ENCODE results near the gene DCLK1. TPM values are rescaled to one million over a fixed set of nuclear protein-coding genes. Genes with fewer than 3 reads are reported as not detected.

The DCLK1 gene
- total and polyA plus RNA-seq, 4 donors = 2.6 to 47.4 (median 13.9) TPM

DNA sequence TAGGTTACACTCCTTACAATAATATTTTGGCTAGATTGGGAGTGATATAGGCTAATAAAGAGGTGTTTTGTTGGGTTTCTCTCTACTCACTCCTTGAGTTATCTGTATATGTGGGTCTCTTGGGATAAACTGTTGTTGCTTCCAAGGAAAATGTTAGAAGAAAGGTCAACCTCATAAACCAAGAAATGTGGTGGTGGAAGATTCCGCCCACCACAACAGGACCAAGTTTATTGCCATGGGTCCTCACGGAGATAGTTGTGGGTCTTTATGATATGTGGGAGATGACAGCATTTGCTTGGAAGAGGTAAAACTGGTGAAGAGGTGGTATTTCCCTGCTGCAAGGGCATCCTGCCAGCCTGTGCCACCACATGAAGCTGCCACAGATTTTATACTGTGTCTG, 259.6 kb downstream of the DCLK1 start:
- H3K27ac ChIP-seq (ENCODE audit: low read depth in 1 of 2, low read length in 2 of 2) = no peak overlapping the region
- H3K9me3 ChIP-seq (ENCODE audit: control insufficient read depth, low read length) = no peaks in the 10 kb centered on the region
- ATAC-seq (ENCODE audit: low FRiP score) (no peak), DNase-seq (no peak)
- no peaks in the 10 kb centered on the region for H3K36me3 ChIP-seq (ENCODE audit: control insufficient read depth in 1 of 2, insufficient read depth in 2 of 2, low read length in 1 of 2)
- H3K4me1 ChIP-seq (ENCODE audit: control insufficient read depth in 1 of 2, insufficient read depth in 2 of 2, low read length in 2 of 2) = no peaks in the 10 kb centered on the region
- intact Hi-C loops (cut with DNase I) = no loop called here
- WGBS, 2 donors = 87 to 92% methylated on average over 2 of the region's 2 CpGs
- H3K27me3 ChIP-seq (ENCODE audit: control insufficient read depth in 1 of 2, insufficient read depth in 2 of 2, low read length in 1 of 2) = no peaks in the 10 kb centered on the region
- no peak overlapping the region for H3K4me3 ChIP-seq (ENCODE audit: low read length in 2 of 2)

DNA sequence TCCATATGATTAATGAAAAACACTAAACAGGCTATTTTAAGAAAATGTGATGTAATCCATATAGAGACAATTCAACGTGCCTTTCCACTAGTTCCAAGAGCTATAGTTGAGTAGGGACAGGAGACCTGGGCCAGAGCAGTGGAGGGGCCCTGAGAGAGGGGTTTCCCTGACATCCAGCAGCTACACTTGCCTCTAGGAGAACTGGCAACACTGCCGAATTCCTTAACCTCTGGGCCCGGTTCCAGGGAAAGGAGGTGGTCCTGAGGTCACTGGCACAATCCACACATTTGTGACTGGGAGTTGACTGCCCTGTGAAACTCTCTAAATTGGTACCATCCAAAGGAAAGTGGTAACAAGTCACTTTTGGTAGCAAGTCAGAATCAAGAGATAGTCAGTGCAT, 264.4 kb downstream of the DCLK1 start:
- Histone ChIP-seq H3K4me1 (ENCODE audit: control insufficient read depth in 1 of 2, insufficient read depth in 2 of 2, low read length in 2 of 2) (no peaks in the 10 kb centered on the region), H3K4me3 (ENCODE audit: low read length in 2 of 2) (no peak overlapping the region), H3K27ac (ENCODE audit: low read depth in 1 of 2, low read length in 2 of 2) (no peak overlapping the region), H3K36me3 (ENCODE audit: control insufficient read depth in 1 of 2, insufficient read depth in 2 of 2, low read length in 1 of 2) (no peaks in the 10 kb centered on the region), H3K9me3 (ENCODE audit: control insufficient read depth, low read length) (no peaks in the 10 kb centered on the region), H3K27me3 (ENCODE audit: control insufficient read depth in 1 of 2, insufficient read depth in 2 of 2, low read length in 1 of 2) (no peaks in the 10 kb centered on the region)
- ATAC-seq (ENCODE audit: low FRiP score) = no peak
- no peak for DNase-seq
- 6 to 9% methylated on average over 3 of the region's 3 CpGs for WGBS, 2 donors
- intact Hi-C loops (cut with DNase I) = no loop called here

DNA sequence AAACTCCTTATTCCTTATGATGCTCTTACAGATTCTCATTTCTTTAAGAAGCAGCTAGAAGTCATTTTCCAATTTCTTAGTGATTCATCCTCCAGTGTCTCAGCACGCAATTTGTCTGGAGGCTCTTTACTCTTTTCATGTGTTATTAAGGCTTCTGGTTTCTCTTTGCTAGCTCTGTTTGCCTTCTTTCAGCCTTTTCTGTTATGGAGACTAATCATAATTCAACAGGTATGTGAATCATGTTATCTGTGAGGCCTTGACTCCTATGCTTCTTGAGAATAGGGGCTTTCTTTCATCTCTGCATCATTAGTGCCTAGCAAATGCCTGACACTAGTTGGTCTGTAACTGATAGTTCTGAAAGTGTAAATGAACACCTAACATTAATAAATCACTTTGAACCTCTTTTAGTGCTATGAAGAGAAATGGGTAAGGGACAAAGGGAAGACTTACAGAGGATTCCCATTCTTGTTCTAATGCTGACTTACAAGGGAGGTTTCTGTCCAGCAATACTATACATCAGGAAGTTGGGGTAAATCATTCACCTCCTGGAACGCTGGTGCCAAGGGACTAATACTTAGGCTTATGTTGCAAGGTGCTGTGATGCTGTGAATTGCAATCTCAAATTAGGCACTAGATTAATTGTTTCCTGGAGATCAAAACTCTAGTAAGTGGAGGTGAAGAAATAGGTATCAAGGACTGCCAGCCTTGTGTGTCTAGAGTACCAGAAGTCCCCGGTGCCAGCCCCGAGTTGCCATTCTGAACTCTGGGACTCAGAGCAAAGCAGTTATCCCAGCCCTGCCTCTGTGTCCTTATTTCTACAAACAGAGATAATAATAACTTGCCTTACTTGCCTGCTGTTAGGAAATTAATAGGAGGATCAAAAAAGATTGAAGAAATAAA, 265.6 kb downstream of the DCLK1 start:
- intact Hi-C loops (cut with DNase I) = no loop called here
- ATAC-seq (ENCODE audit: low FRiP score) (no peak), DNase-seq (no peak)
- Histone ChIP-seq H3K9me3 (ENCODE audit: control insufficient read depth, low read length) (no peaks in the 10 kb centered on the region), H3K27ac (ENCODE audit: low read depth in 1 of 2, low read length in 2 of 2) (no peak overlapping the region), H3K27me3 (ENCODE audit: control insufficient read depth in 1 of 2, insufficient read depth in 2 of 2, low read length in 1 of 2) (no peaks in the 10 kb centered on the region), H3K36me3 (ENCODE audit: control insufficient read depth in 1 of 2, insufficient read depth in 2 of 2, low read length in 1 of 2) (no peaks in the 10 kb centered on the region), H3K4me3 (ENCODE audit: low read length in 2 of 2) (no peak overlapping the region), H3K4me1 (ENCODE audit: control insufficient read depth in 1 of 2, insufficient read depth in 2 of 2, low read length in 2 of 2) (no peaks in the 10 kb centered on the region)
- WGBS, 2 donors = 93% methylated on average over 4 of the region's 4 CpGs

DNA sequence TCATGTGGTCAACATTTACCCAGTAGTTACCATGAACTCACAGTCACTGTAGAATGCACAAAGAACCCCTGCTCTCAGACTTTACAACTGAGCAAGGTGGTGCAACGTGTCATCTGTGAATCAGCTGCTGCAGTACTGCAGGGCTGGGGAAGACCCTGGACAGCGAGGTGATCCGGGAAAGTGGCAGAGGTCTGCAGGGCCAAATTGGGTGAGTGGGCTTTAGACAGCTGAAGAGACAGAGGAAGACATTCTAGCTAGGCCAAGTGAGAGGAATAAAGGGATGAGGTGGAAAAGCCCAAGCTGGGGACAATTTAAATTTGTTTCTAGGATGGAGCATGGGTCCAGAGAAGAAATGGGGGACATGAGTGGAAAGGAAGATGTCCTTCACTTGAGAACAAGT, 270.5 kb downstream of the DCLK1 start:
- DNase-seq = no peak
- no peak overlapping the region for H3K4me3 ChIP-seq (ENCODE audit: low read length in 2 of 2)
- H3K4me1 ChIP-seq (ENCODE audit: control insufficient read depth in 1 of 2, insufficient read depth in 2 of 2, low read length in 2 of 2) = peaks cover 0 to 4% of the 10 kb centered on the region in 2 donors
- ATAC-seq (ENCODE audit: low FRiP score) = no peak
- H3K27ac ChIP-seq (ENCODE audit: low read depth in 1 of 2, low read length in 2 of 2) = no peak overlapping the region
- no peaks in the 10 kb centered on the region for H3K36me3 ChIP-seq (ENCODE audit: control insufficient read depth in 1 of 2, insufficient read depth in 2 of 2, low read length in 1 of 2)
- whole genome bisulfite sequencing, 2 donors = 92 to 95% methylated on average over 3 of the region's 3 CpGs
- no peaks in the 10 kb centered on the region for H3K9me3 ChIP-seq (ENCODE audit: control insufficient read depth, low read length)
- no peaks in the 10 kb centered on the region for H3K27me3 ChIP-seq (ENCODE audit: control insufficient read depth in 1 of 2, insufficient read depth in 2 of 2, low read length in 1 of 2)
- intact Hi-C loops (cut with DNase I) = no loop called here

DNA sequence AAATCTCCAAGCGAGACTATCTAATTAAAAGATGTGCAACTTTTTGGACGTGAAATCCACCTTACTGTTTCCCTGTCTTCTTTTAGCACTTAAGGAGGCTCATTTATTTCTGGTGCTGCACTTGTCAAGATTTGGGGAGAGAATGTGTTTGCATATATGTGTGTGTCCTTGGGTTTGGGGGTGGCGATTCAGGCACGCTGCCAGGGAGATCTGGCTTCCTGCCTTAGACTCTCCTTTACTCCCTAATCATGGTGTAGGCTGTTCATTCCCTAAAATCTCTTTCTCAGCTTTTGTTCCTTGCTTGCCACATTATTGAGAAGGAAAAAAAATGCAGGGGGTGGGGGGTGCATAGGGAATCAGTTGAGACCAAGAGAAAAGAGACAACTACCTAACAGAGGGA, 271.2 kb downstream of the DCLK1 start:
- Histone ChIP-seq H3K4me3 (ENCODE audit: low read length in 2 of 2) (no peak overlapping the region), H3K4me1 (ENCODE audit: control insufficient read depth in 1 of 2, insufficient read depth in 2 of 2, low read length in 2 of 2) (peaks cover 0 to 4% of the 10 kb centered on the region in 2 donors), H3K36me3 (ENCODE audit: control insufficient read depth in 1 of 2, insufficient read depth in 2 of 2, low read length in 1 of 2) (no peaks in the 10 kb centered on the region), H3K9me3 (ENCODE audit: control insufficient read depth, low read length) (no peaks in the 10 kb centered on the region), H3K27ac (ENCODE audit: low read depth in 1 of 2, low read length in 2 of 2) (no peak overlapping the region), H3K27me3 (ENCODE audit: control insufficient read depth in 1 of 2, insufficient read depth in 2 of 2, low read length in 1 of 2) (no peaks in the 10 kb centered on the region)
- intact Hi-C loops (cut with DNase I) = no loop called here
- ATAC-seq (ENCODE audit: low FRiP score) = no peak
- DNase-seq = no peak
- 62 to 69% methylated on average over 4 of the region's 4 CpGs for WGBS, 2 donors

DNA sequence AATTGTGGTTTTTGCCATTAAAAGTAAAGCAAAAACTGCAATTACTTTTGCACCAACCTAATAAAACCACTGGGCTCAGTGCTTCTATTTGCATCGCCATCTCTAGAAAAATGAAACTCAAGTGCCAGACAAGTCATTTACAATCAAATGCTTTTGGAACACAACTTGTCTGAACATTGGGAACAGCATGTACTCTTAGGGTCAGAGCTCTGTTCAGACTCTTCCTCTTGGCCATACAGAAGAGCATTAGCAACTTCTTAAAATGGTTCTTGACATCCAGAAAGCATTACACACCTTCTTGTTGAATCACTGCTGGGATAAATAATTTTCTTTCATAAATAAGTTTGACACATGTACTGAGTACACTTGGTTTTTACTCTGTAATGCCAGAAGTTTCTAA, 272.5 kb downstream of the DCLK1 start:
- intact Hi-C loops (cut with DNase I) = no loop called here
- Histone ChIP-seq H3K27me3 (ENCODE audit: control insufficient read depth in 1 of 2, insufficient read depth in 2 of 2, low read length in 1 of 2) (no peaks in the 10 kb centered on the region), H3K36me3 (ENCODE audit: control insufficient read depth in 1 of 2, insufficient read depth in 2 of 2, low read length in 1 of 2) (no peaks in the 10 kb centered on the region), H3K4me3 (ENCODE audit: low read length in 2 of 2) (no peak overlapping the region), H3K27ac (ENCODE audit: low read depth in 1 of 2, low read length in 2 of 2) (peak overlapping the region in 1 of 2 donors; percentile 86), H3K9me3 (ENCODE audit: control insufficient read depth, low read length) (no peaks in the 10 kb centered on the region), H3K4me1 (ENCODE audit: control insufficient read depth in 1 of 2, insufficient read depth in 2 of 2, low read length in 2 of 2) (peaks cover 0 to 4% of the 10 kb centered on the region in 2 donors)
- ATAC-seq (ENCODE audit: low FRiP score) = peak; percentile 76
- DNase-seq = no peak
- 9 to 13% methylated on average over 1 of the region's 1 CpG for WGBS, 2 donors

DNA sequence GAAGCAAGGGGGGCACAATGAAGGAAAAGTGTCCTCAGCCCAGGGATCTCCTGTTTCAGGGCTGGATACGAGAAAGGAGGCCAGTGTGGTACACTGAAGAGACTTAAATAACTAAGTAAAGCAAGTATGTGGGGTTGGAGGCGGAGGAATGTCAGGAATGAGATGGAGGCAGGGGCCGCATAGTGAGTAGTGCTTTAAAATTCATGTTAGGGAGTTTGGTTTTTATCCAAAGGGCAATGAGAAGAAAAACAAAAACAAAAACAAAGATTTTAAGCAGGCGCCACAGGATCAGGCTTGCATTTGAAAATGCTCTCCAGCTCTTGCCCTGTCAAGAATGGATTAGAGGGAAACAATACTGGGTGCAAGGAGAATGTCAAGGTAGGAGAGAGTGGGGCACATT, 273.4 kb downstream of the DCLK1 start:
- intact Hi-C loops (cut with DNase I) = no loop called here
- DNase-seq (no peak), ATAC-seq (ENCODE audit: low FRiP score) (no peak)
- Histone ChIP-seq H3K4me3 (ENCODE audit: low read length in 2 of 2) (no peak overlapping the region), H3K27ac (ENCODE audit: low read depth in 1 of 2, low read length in 2 of 2) (peak overlapping the region in 1 of 2 donors; percentile 86), H3K9me3 (ENCODE audit: control insufficient read depth, low read length) (no peaks in the 10 kb centered on the region), H3K27me3 (ENCODE audit: control insufficient read depth in 1 of 2, insufficient read depth in 2 of 2, low read length in 1 of 2) (no peaks in the 10 kb centered on the region), H3K36me3 (ENCODE audit: control insufficient read depth in 1 of 2, insufficient read depth in 2 of 2, low read length in 1 of 2) (no peaks in the 10 kb centered on the region), H3K4me1 (ENCODE audit: control insufficient read depth in 1 of 2, insufficient read depth in 2 of 2, low read length in 2 of 2) (peaks cover 0 to 4% of the 10 kb centered on the region in 2 donors)
- 54 to 65% methylated on average over 4 of the region's 4 CpGs for WGBS, 2 donors

DNA sequence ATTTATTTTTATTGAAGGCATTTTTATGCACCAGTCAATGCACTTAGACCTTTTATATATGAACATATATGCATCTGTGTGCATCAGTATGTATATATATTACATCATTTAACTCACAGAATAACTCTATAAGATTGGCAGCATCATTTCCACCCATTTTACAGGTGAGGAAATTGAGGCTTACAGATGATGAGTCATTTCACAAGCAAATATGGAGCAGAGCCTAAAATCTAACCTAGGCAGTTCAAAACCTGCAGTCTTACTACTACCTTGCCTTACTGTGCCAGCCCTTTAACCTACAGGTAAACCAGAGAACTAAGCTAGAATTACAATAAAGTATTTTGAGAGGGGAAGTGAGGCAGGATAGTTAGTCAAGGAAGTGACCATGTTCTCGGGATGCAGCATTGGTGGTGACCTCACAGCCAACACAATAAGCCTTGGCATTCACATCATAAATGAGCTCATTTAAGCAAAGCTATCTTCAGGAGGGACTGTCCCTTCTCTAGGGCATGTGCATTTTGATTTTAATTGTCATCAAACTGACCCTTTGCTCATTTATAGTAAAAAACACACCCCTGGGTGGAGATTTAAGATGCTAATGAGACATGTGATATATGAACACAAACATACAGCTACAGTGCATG, 274.3 kb downstream of the DCLK1 start:
- DNase-seq (no peak), ATAC-seq (ENCODE audit: low FRiP score) (no peak)
- H3K27me3 ChIP-seq (ENCODE audit: control insufficient read depth in 1 of 2, insufficient read depth in 2 of 2, low read length in 1 of 2) = no peaks in the 10 kb centered on the region
- peaks cover 0 to 4% of the 10 kb centered on the region in 2 donors for H3K4me1 ChIP-seq (ENCODE audit: control insufficient read depth in 1 of 2, insufficient read depth in 2 of 2, low read length in 2 of 2)
- no peaks in the 10 kb centered on the region for H3K36me3 ChIP-seq (ENCODE audit: control insufficient read depth in 1 of 2, insufficient read depth in 2 of 2, low read length in 1 of 2)
- H3K27ac ChIP-seq (ENCODE audit: low read depth in 1 of 2, low read length in 2 of 2) = no peak overlapping the region
- H3K4me3 ChIP-seq (ENCODE audit: low read length in 2 of 2) = no peak overlapping the region
- intact Hi-C loops (cut with DNase I) = no loop called here
- WGBS, 2 donors = 62 to 69% methylated on average over 1 of the region's 1 CpG
- no peaks in the 10 kb centered on the region for H3K9me3 ChIP-seq (ENCODE audit: control insufficient read depth, low read length)

DNA sequence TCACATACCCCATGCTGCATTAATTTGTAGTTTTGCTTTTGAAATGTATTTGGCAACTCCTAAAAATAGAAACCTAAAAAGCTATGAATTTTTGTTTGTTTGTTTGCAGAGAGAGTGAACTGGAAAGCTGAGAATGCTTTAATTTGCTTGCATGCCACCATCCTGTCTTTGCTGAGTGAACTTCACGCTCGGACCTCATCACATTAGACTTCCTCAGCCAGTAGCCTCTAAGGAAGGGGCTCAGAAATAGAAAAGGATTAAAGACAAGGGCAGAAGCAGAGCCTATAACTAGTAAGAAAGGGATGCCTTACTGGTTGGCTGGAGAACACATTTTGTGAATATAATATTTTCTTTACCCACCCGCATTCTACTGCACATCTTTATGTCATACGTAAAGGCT, 275.1 kb downstream of the DCLK1 start:
- H3K27ac ChIP-seq (ENCODE audit: low read depth in 1 of 2, low read length in 2 of 2) = no peak overlapping the region
- no peak overlapping the region for H3K4me3 ChIP-seq (ENCODE audit: low read length in 2 of 2)
- peaks cover 0 to 4% of the 10 kb centered on the region in 2 donors for H3K4me1 ChIP-seq (ENCODE audit: control insufficient read depth in 1 of 2, insufficient read depth in 2 of 2, low read length in 2 of 2)
- intact Hi-C loops (cut with DNase I) = no loop called here
- WGBS, 2 donors = 85 to 95% methylated on average over 4 of the region's 4 CpGs
- no peak for ATAC-seq (ENCODE audit: low FRiP score)
- no peaks in the 10 kb centered on the region for H3K9me3 ChIP-seq (ENCODE audit: control insufficient read depth, low read length)
- H3K36me3 ChIP-seq (ENCODE audit: control insufficient read depth in 1 of 2, insufficient read depth in 2 of 2, low read length in 1 of 2) = no peaks in the 10 kb centered on the region
- no peak for DNase-seq
- no peaks in the 10 kb centered on the region for H3K27me3 ChIP-seq (ENCODE audit: control insufficient read depth in 1 of 2, insufficient read depth in 2 of 2, low read length in 1 of 2)

Measured in aorta (tissue), 5 donors.